DMS114 treated with DMSO at 0.1 percent for 48 hours (cell line): ENCODE measurements around the gene SWT1.

Experiments used
- DNase-seq: peaks from one replicate; lab custom pipeline; 2025; ENCODE audit not compliant: unreplicated experiment; lab: John Stamatoyannopoulos, UW

SWT1 gene, protein sequence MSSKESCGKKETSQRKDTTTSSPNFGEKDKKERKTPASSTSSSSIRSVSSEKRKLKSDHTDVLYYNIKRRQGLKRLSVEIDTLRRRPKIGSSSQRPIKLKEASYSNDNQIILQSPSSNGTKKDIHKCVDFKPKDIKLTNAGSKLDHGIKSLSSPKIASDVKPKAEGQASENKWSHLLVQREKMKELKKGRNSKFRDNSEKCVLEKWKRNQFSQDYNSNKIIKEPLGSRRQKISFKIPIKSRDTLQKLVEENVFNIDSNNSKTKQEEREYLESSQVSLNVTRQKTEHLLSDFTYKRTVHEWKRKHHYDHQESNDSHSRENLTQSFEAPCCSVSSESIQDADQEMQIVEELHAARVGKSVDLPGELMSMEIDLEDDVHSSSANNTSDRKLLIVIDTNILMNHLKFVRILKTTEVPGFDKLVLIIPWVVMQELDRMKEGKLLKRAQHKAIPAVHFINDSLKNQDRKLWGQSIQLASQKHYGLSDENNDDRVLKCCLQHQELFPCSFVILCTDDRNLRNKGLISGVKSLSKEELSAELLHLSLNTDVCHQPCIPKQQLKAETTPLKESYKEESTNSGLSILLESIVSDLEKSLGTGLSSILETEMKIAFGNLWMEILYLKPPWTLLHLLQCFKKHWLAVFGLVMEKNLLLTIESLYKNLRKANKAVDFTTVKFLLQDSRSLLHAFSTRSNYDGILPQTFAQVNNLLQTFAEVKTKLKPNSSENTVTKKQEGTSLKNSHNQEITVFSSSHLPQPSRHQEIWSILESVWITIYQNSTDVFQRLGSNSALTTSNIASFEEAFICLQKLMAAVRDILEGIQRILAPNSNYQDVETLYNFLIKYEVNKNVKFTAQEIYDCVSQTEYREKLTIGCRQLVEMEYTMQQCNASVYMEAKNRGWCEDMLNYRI

DNA sequence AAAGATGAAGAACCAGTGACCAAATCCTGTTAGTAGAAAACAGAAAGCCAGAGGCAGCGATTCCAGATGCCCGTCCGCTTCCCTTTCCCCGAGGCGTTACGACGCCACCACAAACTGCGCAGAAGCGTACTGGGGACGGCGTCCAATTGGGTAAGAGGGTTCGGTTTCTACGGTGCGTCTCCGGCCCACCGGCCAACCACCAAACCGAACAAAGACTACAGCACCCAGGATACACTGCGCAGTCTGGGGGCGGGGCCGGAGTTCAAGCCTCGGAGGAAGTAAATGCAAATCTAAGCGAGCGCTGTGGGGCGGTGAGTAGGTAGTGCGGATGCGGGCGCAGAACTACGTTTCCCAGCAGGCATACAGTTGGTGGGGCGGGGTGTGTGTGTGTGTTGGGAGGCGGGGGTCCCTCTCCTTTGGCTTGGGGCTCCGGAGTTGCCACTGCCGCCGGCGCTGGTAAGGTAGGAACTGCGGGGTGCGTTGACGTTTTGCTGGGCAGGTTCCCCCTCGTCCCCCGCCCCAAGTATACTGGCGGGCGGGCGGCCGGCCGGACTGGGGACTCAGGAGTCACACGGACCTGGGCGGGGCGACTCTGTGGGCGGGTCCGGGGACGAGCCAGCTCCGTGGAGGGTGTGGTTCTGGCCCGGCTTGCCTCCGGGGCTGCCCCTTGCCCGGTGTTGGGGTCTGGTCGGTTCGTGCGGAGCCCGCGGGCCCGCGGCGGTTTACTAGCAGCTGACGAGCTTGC, at the start of gene SWT1, which contains the start of gene TRMT1L:
TSS of gene SWT1 (plus strand) at position 314 of the 745 bp plus-strand sequence. CDS start 3,675 bp downstream, outside the sequence.
TSS of gene TRMT1L (minus strand) at position 100 of the 745 bp plus-strand sequence. CDS start 241 bp downstream, outside the sequence.
- DNase-seq = peak; percentile 99

DNA sequence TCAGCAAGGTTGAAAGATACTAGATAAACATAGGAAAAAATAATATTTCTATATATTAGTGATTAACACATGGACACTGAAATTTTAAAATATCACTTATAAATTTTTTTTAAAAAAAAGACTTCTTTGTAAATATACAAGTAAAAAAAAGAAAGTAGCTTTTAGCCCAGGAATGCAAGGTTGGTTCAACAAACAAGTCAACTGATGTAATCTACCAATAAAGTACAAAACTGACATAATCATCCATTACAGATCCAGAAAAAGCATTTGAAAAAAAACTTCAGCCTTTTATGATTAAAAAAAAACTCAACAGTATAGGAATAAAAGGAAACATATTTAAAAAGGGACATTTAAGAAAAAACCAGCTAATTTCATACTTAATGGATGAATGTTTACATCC, 48.6 kb upstream of the SWT1 start:
- DNase-seq = no peak

DNA sequence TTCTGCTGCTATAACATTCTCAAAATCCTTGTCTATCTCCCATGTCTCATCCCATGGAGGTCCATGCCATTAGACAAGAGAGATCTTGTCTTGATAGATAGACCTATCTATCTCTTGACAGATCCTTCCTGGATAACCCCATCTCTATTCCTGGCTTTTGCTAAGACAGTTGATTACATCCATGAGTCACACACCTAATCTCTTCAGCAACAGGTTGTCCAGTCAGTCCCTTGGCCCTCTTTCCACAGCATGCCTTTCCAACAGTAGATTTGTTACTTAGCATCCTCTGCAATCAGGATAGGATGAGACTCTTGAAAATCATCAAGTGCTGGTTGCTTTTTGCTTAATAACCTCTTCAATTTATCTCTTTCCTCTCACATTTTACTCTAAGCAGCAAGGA, 46.8 kb upstream of the SWT1 start:
- no peak for DNase-seq

DNA sequence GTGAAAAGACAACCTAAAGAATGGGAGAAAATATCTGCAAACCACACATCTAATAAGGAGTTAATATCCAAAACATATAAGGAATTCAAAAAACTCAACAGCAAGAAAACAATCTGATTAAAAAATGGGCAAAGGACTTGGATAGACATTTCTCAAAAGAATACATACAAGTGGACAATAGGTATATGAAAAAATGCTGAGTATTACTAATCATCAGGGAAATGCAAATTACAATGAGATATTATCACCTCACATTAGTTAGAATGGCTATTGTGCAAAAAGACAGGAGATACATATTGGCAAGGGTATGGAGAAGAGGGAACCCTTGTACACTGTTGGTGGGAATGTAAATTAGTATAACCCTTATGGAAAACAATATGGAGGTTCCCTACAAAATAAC, 45.1 kb upstream of the SWT1 start:
- DNase-seq = no peak

DNA sequence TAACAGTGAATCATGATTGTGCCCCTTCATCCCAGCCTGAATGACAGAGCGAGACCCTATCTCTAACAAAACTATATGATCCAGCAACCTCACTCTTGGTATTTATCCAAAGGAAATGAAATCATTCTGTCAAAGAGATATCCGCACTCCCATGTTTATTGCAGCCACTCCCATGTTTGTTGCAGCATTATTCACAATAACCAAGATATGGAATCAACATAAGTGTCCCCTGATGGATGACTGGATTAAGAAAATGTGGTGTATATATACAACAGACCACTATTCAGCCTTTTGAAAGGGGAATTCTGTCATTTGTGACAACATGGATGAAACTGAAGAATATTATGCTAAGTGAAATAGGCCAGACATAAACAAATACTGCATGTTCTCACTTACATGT, 44.6 kb upstream of the SWT1 start:
- DNase-seq = no peak

DNA sequence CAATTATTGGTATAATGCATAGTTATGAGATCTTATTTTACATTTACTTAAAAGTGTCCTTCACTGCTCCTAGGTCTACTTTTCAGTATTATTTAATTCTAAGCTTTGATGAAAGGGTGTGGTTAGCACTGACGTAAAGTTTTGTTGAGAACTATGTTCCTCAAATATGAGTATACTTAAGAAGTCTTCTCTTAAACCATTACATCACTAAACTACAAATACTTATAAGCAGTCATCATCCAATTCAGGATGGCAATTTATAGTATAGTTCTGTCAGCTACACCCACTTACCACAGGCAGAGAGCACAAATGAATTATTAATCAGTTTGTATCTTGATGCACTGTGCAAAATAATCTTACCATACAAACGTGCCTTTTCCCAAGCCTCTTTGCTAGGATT, 27.3 kb upstream of the SWT1 start:
- no peak for DNase-seq

DNA sequence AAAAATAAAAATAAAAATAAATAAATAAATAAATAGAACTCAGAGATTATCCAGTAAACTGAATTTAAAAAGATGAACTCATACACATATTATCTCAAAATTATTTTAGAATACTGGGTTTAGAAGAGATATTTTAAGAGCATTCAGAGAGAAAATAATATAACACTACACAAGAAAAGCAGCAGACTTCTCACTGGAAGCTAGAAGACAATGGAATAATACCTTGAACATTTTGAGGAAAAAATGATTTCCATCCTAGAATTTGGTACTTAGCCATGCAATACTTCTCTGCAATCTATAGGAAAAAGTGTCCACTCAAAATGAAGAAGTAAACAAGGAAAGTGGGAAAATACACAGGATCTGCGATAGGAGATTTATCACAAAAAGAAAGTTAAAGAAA, 24.4 kb upstream of the SWT1 start:
- DNase-seq = no peak

DNA sequence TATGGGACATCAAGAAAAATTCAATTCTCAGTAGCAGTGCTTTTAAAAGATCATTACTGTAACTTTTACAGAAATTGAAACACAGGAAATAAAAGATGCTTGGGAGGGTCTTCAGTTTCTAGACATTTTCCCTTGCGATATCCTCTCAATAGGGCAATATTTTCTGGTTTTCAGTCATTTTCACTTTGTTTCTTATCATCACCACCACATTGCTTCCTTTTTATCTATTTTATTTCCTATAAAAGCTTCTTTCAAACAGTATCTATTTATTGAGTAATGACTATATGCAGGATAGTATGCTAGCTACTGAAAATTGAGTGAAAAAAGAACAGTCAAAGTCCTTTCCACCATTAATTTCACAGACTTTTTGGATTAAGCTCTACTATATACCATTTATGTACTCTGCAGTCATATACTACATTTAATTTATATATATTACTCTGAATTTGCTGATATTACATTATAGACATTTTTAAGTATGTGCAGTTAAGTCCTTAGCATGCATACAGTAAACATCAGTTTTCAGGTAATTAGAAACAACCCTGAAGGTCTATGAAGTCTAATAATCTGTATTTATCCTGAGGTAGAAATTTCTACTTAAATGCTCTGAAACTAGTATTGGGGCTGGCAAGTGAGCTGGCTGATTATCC, 18.9 kb upstream of the SWT1 start:
- no peak for DNase-seq

DNA sequence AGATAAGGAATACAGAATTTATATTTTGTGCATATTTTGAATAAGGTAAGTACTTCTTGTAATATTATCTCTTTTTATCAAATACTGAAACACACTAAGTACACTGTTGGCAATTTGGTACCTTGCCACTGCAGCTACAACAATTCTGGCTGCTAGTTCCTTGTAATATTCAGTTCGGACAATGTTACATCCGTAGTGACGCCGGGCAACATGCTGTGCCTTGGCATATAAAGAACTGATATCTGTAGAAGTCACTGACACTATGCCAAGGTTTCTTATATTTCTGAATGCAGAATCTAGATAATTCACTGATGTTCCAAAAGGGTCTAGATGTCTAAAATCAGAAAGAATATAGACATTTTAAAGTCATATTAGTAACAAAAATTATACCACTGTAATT, 17.7 kb upstream of the SWT1 start:
- DNase-seq = no peak

DNA sequence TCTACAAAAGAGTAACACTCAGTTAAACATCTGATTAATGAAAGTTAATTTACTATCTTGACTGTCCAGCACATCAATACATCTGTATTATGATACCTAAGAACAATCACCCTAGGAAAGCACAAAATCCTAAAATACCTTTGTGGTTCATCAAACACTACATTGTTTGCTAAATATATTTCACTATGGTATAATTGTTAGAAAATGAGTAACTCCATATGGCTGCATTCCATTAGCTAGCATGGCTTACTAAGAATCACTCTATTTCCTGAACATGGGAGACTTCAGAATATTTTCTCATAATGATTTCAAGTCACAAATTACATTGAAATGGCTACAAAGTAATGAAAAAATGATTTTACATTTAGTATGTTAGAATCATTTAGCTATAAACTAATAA, 12.7 kb upstream of the SWT1 start:
- DNase-seq = no peak

DNA sequence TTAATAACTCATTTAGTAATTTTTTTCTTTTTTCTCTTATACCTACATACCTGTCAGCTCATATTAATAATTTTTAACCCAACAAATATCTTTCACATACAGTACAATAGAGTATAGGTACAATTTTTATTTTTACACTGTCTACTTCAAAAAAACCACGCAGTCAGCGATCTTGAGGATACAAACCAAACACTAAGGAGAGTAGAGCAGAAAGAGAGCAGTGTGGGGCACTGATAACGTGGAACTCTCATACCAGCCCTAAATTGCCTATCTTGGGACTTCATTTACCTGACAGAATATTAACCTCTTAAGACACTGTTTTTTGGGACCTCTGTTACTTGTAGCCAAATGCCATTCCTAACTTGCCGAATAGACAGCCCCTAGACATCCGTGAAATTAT, 5.8 kb upstream of the SWT1 start:
- DNase-seq = no peak

DNA sequence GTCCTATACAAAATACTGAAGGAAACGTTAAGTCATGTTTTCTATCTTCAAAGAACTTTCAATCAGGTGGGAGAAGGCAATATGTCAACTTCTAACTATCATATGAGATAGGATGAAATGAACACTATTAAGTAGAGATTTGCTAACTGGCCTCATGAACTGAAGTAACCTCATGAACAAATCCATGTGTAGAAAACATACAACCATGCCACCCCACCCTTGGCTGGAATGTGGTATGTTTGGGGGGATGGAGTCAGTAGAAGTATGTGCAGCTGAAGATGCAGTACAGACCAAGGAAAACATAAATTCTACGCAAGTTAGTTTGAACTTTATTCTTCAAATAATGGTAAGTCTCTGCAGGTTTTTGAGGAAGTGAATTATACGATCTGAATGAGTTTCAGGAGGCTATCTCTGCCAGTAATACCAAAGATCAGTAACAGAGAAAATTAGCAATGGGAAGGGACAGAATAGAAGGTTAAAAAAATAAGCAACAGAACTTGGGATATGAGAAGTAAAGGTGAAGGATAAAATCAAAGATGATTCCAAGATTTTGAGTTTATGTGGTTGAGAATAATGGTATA, 4.7 kb upstream of the SWT1 start:
- DNase-seq = no peak

DNA sequence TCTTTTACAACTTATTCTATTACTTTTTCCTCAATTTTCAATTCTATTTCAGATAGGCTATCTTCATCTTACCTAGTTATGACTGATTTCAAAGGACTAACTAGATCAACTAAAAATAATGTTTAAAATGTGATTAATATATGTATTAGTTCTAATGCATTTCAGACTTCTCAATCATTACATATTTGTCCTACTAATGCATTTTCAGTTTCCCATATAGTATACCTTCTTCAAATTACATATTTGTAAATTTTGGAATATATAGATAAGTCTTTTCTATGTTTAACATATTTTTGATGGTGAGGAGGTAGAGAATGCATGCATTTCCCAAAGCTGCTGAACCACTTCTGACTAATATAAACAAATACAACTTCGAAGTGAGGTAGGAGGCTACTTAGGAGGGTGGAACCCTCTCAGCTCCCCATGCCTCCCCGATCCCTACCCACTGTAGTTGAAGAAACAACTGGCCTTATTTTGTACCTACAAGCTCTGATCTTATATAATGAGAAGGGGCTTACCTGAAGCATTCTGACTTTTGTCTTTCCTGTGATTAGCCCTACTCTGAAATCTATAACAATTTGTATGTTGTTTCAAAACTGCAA, 2.0 kb upstream of the SWT1 start:
- DNase-seq = no peak

DNA sequence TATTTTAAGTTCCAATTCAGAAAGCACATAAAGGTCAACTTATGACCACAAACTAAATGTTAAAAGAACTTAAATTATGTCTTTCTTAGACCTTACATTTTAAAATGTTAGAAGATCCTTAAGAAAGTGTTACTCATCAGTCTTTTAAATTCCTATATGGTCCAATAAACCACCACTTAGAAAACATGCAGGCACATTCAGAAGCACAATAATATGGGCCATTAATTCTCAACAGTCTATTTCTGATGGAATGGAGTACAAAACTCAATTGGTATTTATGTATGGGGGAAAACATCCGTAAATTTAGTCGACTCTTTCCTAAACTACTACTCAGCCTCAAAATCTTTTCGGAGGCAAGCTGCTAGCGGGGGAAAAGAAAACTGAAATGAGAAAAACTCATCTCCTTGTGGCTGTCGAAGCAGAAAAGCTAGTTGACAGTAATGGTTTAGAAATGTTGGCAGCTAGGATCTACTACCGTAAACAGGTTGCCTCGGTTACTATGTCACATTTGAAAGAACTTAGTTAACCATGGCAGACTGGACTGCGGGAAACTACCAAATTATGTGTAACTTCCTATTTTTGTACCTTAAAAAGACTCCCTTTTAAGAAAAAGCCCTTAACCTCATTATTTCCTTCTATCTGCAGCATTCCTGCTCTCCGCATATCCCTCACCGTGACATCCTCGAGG, 1.2 kb upstream of the SWT1 start:
- peak; percentile 17 for DNase-seq

DNA sequence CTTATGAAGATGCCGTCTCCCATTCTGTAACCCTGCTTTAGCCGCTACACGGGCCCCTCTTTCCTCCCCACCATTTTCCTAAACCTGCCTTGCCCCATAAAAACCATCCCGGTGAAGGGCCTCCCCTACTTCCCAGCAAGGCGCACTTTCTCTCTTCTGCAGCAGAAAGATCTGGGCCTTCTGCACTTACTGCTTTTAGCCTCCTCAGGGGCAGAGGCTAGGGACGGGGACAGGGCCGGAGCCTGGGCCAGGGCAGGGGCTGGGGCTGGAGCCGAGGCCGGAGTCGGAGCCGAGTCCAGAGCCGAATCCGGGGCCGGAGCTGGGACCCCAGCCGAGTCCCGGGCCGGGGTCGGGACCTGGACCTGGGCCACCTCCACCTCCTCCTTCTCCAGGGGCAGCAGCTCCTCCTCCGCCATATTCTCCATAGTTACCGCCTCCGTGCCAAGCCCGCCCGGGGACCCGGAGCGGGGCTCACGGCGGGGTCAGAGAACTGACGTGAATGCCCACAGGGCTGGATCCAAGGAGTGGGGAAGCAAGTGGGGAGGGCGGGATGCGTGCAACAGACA, 596 bp upstream of the SWT1 start:
- DNase-seq = no peak

DNA sequence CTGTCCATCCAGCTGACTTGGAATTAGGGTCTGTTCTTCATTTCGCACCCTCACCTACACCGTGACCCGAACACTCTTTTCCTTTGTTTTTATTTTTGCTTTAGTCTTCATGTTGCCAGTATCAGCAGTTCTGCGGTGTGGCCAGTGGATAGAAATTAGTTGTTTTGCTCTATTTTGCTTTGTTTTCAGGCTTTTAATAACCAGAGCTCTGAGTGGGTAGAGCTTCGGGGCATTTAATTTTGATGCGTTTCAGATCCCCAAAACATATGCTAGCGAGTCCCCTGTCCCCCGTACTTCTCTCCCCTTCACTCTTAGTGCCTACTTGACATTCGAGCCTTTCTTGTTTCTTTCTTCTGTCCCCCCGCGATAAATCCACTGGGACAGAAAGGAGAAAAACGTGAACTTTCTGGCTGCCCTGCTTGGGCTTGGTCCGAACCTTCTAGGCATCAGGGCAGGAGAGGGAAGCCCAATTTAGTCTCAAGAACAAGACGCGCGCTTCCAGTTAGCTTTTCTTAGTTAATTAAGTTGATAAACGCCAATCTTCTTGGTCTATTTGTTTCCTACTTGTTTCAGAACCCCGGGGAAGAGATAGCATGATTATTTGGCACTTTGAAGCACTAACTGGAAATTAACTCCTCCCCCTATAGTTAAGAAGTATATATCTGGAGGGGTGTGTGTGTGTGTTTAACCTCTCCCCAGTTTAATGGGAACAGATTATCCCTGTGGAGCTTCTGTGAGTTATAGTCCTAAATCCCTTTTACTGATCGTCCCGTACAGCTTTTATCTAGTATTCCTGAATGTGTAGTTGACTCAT, 839 bp downstream of the SWT1 start:
- DNase-seq = no peak

DNA sequence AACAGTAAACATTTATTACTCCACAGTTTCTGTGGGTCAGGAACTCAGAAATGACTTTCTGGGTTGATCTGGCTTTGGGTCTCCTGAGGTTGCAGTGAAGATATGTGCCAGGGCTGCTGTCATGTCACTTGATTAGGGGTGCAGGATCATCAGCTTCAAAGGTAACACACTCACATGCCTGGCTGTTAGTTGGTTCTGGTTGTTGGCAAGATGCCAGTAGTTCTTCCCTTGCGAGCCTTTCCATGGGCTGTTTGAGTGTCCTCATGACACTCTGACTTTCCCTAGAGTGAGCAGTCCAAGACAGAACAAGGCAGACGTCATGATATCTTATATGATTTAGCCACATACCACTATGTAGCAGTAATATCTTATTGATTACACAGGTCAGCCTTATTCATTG, 1.8 kb downstream of the SWT1 start:
- DNase-seq = no peak

DNA sequence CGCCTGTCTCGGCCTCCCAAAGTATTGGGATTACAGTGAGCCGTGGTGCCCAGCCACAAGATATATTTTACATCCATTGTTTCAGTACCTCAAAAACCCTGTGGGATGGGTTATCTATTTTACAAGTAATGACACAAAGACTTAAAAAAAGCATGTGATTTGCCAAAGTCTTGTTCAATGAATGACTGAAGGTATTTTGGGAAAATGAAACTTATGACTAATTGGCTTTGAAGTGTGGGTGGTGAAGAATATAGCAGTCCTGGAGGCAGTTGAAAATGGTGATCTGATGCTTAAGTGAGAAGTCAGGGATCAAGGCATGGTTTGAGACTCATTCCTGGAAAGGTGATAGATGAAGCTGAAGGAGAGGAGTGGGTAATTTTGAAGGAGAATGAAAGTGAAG, 3.0 kb downstream of the SWT1 start:
- no peak for DNase-seq
